Suprapubic skin (tissue), 4 donors: ENCODE measurements around the gene ENPP7. TPM values are rescaled to one million over a fixed set of nuclear protein-coding genes. Genes with fewer than 3 reads are reported as not detected.

Source experiments
- DNase-seq, 2 donors: peaks; one replicate each; pipeline ENCODE4 v3.0.0-alpha.2; 2019; ENCODE audit warnings: low spot score in 2 of 2
- H3K27ac ChIP-seq: fragments of 200-600 bp; sonication (generic); one replicate; pipeline ENCODE4 v1.5.1; 2019
- H3K27me3 ChIP-seq: fragments of 200-600 bp; sonication (generic); one replicate; pipeline ENCODE4 v1.5.1; 2019
- H3K36me3 ChIP-seq: fragments of 200-600 bp; sonication (generic); one replicate; pipeline ENCODE4 v1.5.1; 2019
- H3K4me1 ChIP-seq: fragments of 200-600 bp; sonication (generic); one replicate; pipeline ENCODE4 v1.5.1; 2019
- H3K4me3 ChIP-seq: fragments of 200-600 bp; sonication (generic); one replicate; pipeline ENCODE4 v1.5.1; 2019; ENCODE audit warnings: mild to moderate bottlenecking
- H3K9me3 ChIP-seq: fragments of 200-600 bp; sonication (generic); one replicate; pipeline ENCODE4 v1.5.1; 2019
- EP300 ChIP-seq: sonication (generic); formaldehyde crosslinking; IDR thresholded peaks from one replicate; pipeline ENCODE4 v1.6.1; 2017; ENCODE audit warnings: antibody characterized with exemption
- POLR2A ChIP-seq, 2 donors: fragments of 450-650 bp; IDR thresholded peaks; one replicate each; pipeline ENCODE4 v1.6.1; 2017; ENCODE audit warnings: antibody characterized with exemption in 2 of 2, mild to moderate bottlenecking in 2 of 2, moderate library complexity in 2 of 2
- POLR2AphosphoS5 ChIP-seq, 3 donors: sonication (generic); formaldehyde crosslinking; IDR thresholded peaks; one replicate each; pipeline ENCODE4 v1.6.1; 2017; ENCODE audit warnings: antibody characterized with exemption in 3 of 3
- WGBS: methylation state at CpG from one replicate; pipeline ENCODE4 v1.1.5; 2018; 5-methylcytosine and 5-hydroxymethylcytosine counted together
- total RNA-seq, 4 donors: library from RNA; depleted of rRNA; stranded (reverse); fragments of >200 nt; gene quantifications; one replicate each; pipeline ENCODE4 v1.1.0, GENCODE V29; 2016
- TF ChIP-seq, protein P1 (sequence below), 2 donors: fragments of 200-600 bp in 1 of 2; fragments of 450-650 bp in 1 of 2; sonication (generic) in 1 of 2; IDR thresholded peaks; one replicate each; pipeline ENCODE4 v1.5.1; 2016 to 2019; ENCODE audit warnings: antibody characterized with exemption in 2 of 2, mild to moderate bottlenecking in 1 of 2, moderate library complexity in 1 of 2

ENPP7 gene
- total RNA-seq, 4 donors from 2014 or later: not detected

DNA sequence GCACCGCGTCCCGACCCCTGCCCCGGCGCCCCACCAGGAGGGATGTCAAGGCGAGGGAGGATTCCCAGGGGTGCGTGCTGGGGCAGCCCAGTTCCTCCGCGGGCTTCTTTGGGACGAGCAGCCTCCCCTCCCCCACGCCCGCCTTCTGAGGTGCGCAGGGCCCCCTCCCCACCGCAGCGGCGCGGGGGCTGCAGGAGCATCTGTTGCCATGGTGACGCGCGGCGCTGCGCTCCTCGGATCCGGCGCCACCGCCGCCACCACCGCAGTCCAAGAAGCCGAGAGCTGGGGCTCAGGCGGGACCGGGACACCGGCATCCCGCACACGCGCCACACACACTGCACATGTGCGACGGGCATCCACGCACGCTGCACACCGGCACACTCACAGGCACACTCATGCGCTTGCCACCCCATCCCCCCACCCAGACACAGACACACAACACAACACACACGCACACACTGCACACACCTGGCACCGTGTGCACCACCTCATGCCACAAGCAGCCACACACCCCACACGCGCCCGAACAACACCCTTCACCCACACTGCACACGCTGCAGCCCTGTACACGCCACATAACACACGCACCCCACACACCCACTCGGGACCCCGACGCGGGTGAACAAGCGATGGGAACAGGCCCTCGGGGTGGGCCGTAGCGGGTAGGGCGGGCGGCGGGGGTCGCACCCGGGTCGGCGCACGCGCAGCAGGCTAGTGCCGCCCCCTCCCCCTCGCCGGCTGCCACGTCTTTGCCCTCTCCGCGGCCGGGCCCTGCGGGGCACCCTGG, 17.0 kb downstream of the ENPP7 start:
- no peak for DNase-seq
- TF ChIP-seq EP300 (no peak), POLR2AphosphoS5 (IDR thresholded peaks at IDR 0.05) (no peak), POLR2A (IDR thresholded peaks at IDR 0.05) (no peak)
- TF ChIP-seq, protein P1, sequence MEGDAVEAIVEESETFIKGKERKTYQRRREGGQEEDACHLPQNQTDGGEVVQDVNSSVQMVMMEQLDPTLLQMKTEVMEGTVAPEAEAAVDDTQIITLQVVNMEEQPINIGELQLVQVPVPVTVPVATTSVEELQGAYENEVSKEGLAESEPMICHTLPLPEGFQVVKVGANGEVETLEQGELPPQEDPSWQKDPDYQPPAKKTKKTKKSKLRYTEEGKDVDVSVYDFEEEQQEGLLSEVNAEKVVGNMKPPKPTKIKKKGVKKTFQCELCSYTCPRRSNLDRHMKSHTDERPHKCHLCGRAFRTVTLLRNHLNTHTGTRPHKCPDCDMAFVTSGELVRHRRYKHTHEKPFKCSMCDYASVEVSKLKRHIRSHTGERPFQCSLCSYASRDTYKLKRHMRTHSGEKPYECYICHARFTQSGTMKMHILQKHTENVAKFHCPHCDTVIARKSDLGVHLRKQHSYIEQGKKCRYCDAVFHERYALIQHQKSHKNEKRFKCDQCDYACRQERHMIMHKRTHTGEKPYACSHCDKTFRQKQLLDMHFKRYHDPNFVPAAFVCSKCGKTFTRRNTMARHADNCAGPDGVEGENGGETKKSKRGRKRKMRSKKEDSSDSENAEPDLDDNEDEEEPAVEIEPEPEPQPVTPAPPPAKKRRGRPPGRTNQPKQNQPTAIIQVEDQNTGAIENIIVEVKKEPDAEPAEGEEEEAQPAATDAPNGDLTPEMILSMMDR (IDR thresholded peaks at IDR 0.05): no peak
- no peak overlapping the region for H3K27ac ChIP-seq
- no peaks in the 10 kb centered on the region for H3K9me3 ChIP-seq
- H3K27me3 ChIP-seq: peaks cover 78% of the 10 kb centered on the region
- under 1% methylated on average over 21 of the region's 74 CpGs for WGBS
- no peaks in the 10 kb centered on the region for H3K36me3 ChIP-seq
- peaks cover 18% of the 10 kb centered on the region for H3K4me1 ChIP-seq
- no peak overlapping the region for H3K4me3 ChIP-seq

DNA sequence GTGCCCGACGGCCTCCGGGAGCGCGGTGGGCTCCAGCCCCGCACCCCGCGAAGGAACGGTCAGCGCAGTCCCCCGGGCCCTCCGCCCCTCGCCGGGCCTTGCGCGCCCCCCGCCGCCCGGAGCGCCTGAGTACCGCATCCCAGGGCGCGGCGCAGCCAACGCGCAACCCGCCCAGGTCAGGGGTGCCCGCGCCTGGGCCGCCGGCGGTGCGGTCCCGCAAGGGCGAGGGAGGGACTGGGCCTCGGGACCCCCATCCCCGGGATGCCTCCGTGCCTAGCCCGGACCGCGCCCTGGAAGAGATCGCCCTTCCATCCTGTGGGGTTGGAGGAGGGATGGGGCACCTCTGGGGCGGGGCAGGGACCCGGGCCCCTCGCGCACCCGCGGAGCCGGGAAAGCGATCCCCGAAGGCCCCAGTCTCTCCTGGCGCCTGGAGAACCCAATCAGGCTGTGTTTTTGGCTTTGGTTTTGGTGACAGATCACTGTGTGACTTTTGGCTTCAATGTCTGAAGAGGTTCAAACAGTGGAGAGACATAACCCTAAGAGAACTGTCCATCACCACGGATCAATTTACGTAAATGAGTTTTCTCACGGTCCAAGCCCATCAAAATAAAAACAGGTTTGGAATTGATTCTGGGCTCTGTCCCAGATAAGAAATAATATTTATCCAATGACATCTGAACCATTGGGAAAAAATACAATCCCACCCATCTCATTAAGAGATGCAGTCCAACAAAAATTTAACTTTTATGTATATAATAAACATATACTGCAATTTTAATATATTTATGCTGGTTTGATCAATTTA, 17.8 kb downstream of the ENPP7 start:
- Histone ChIP-seq H3K27me3 (peaks cover 82% of the 10 kb centered on the region), H3K4me3 (no peak overlapping the region), H3K9me3 (no peaks in the 10 kb centered on the region), H3K27ac (no peak overlapping the region), H3K36me3 (no peaks in the 10 kb centered on the region), H3K4me1 (peaks cover 18% of the 10 kb centered on the region)
- WGBS: 33% methylated on average over 4 of the region's 55 CpGs
- DNase-seq: no peak
- no peak for TF ChIP-seq POLR2AphosphoS5 (IDR thresholded peaks at IDR 0.05)
- TF ChIP-seq, protein P1 (IDR thresholded peaks at IDR 0.05): no peak
- no peak for TF ChIP-seq EP300
- TF ChIP-seq POLR2A (IDR thresholded peaks at IDR 0.05): no peak

DNA sequence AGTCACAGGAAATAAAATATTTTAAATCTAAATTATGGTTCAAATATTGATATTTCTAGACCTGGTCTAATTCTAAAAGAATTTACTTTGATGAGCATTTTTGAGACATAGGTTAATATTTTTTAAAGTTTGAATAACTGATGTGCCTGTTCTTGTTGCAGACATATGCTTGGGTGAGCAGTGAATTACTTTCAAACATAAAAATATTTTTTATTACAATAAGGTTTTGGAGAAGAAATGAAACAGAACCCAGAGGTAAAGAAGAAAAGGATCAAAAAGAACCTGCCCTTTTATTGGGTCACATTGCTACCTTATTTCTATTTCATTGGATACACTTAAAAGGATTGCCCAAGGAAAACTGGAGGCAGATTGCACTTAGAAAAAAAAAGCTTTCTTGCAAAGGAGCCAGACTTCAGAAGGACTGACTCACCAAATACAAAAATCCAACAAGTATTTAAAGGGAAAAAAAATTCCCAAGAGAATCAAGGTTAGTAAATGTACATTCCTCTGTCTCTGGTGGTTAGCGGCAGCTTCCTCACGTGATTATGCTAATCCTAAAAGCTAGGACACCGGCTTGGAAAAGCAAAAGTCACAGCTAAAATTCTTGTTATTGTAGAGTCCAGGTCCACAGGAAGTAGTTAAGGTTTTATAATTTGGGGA, 18.5 kb downstream of the ENPP7 start:
- Histone ChIP-seq H3K27ac (no peak overlapping the region), H3K9me3 (no peaks in the 10 kb centered on the region), H3K4me3 (no peak overlapping the region), H3K4me1 (peaks cover 18% of the 10 kb centered on the region), H3K36me3 (no peaks in the 10 kb centered on the region), H3K27me3 (peaks cover 85% of the 10 kb centered on the region)
- WGBS: 49% methylated on average over 3 of the region's 3 CpGs
- DNase-seq: no peak
- no peak for TF ChIP-seq EP300
- TF ChIP-seq, protein P1 (IDR thresholded peaks at IDR 0.05): no peak
- no peak for TF ChIP-seq POLR2A (IDR thresholded peaks at IDR 0.05)
- no peak for TF ChIP-seq POLR2AphosphoS5 (IDR thresholded peaks at IDR 0.05)

DNA sequence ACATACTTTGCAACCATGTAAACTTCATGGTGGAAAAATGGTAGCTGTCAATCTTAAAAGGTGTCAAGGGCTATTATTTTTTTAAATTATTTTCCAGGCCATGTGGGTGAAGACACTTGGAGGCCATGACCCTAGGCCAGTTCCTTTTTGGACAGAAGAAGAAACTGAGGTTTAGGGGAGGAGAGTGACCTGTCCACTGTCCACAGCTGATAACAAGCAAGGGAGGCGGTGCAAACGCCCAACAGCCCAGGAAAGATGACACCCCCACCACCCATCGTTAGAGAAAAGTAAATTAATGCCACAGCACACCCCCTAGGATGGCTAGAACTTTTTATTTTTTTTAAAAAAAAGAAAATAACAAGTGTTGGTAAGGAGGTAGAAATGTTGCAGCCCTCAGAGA, 19.2 kb downstream of the ENPP7 start:
- 54% methylated on average over 3 of the region's 3 CpGs for WGBS
- Histone ChIP-seq H3K4me1 (peaks cover 18% of the 10 kb centered on the region), H3K4me3 (no peak overlapping the region), H3K36me3 (no peaks in the 10 kb centered on the region), H3K27me3 (peaks cover 91% of the 10 kb centered on the region), H3K27ac (no peak overlapping the region), H3K9me3 (no peaks in the 10 kb centered on the region)
- TF ChIP-seq EP300 (no peak), POLR2AphosphoS5 (IDR thresholded peaks at IDR 0.05) (no peak), POLR2A (IDR thresholded peaks at IDR 0.05) (no peak)
- TF ChIP-seq, protein P1 (IDR thresholded peaks at IDR 0.05): no peak
- DNase-seq: no peak
